HG03378 (cell line): Measurements from ENCODE around the gene ZFP36L2.
A peak's percentile ranks its signal among the peaks of the same experiment; 100 is the strongest.

Experiments used
- ATAC-seq: cut with Tn5 transposase; IDR thresholded peaks from one replicate; pipeline ENCODE4 v1.9.1; 2021; ENCODE audit warnings: mild to moderate bottlenecking, moderate library complexity; ENCODE audit not compliant: unreplicated experiment

Gene ZFP36L2

DNA sequence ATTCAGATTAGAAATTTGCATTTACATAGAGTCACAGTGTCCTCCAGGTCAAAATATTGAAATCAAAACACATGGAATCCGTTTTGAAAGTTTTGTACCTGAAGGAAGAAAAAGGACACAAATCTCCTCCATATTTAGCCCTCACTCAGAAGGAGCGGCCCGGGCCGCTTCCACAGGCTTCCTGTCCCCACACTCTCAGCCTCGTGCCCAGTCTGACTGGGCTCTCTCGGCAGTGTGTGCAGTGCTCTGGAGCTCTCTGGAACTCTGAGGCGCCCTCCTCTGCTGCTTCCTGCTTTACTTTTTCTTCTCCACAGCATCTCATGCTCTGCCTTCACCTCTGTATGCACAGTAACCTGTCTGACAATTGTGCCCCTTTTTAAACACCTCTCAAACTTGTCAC is 22.2 kb upstream of the ZFP36L2 start:
- ATAC-seq = no peak

GRCh38 chr2:43246641-43247040 is 20.2 kb upstream of the ZFP36L2 start:
- ATAC-seq = no peak

DNA sequence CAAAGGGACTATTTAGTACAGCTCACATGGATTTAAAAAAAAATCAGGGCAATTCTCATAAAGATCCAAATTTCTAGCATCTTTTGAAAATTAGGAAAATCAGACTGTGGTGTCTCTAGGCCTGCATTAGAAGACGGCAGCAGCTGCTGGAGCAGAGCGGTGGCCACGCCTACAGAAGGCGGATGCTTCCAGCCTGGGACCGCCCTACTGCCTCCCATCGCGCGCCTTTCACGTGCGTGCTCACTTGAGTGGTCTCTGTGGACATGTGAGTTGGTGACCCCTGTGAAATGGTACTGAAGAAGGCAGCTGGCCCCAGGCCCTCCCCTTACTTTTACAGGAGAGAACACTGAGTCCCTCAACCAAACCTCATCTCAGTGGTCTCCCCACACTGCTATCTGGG is 15.2 kb upstream of the ZFP36L2 start:
- no peak for ATAC-seq

- ATAC-seq = no peak
Observed at GRCh38 chr2:43240766-43241150, 14.4 kb upstream of the ZFP36L2 start.

GRCh38 chr2:43239981-43240765 is 13.8 kb upstream of the ZFP36L2 start:
- ATAC-seq = no peak

DNA sequence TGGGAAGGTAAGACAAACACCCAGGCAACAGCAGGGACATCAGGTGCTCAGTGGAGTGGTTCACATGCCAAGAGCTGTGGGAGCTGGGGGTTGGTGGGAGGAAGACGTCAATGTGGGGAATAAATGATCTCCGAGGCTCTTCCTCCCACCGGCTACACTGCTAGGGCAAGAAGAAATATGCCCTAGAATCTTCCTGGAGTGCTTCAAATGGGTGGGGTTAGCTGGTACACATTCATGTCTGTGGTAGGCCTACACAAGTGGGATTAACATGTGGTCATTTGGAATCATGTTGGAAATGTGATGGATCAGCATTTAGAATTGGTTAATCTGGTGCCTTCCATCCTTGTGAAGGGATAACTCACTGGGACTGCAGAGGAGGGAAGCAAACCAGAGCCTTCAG is 12.4 kb upstream of the ZFP36L2 start:
- no peak for ATAC-seq

GRCh38 chr2:43238176-43238575 is 11.8 kb upstream of the ZFP36L2 start:
- ATAC-seq = no peak

- ATAC-seq = no peak
Observed at GRCh38 chr2:43233218-43234212, 7.1 kb upstream of the ZFP36L2 start.

GRCh38 chr2:43230951-43231827 is 4.8 kb upstream of the ZFP36L2 start:
- no peak for ATAC-seq

DNA sequence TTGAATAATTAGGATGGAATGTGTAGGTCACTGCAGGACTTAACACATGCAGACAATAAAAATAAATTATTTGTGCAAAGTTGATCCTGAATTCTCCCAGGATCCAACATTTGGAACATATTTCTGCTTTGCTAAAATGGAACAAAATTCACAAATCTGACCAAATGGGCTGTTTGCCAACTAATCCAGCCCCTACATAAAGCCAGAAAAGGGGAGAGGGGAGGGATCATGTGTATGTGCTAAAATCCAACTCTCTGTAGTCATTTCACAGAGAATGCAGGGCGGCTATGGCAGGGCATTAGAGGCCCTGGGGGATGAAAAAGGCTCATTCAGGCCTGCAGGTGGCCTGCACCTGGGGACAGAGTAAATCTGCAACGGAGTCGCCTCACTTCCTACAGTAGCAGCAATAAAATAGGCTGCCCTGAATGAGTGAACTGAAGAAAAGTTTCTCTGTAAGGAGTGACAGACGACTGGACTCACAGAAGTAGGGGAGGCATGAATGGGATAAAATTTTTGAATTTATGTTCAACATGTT is 4.0 kb upstream of the ZFP36L2 start:
- ATAC-seq = no peak

GRCh38 chr2:43228756-43229659 is 2.6 kb upstream of the ZFP36L2 start:
- ATAC-seq = no peak

DNA sequence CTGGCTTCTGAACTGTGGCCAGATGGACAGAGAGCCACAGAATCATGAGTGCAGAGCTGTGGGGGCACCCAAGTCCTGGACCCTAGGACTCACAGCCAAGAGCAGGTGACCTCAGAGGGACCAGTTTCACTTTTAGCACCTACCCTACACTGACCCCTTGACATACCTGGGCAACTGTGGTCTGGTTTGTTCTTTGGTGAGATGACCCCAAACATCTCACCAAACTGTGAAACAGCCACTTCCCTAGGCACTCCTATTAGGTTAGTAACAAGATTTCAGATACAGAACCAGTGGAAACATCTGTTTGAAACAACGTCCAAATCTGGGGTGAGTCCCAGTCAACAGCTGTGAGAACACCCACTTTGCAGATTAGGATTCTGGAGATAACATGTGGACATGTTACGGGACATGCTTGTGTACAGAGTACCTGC is 1.9 kb upstream of the ZFP36L2 start:
- ATAC-seq = no peak

- no peak for ATAC-seq
Observed at GRCh38 chr2:43227830-43228281, 1.4 kb upstream of the ZFP36L2 start.

GRCh38 chr2:43226955-43227829 is 786 bp upstream of the ZFP36L2 start:
- peak; percentile 8 for ATAC-seq

DNA sequence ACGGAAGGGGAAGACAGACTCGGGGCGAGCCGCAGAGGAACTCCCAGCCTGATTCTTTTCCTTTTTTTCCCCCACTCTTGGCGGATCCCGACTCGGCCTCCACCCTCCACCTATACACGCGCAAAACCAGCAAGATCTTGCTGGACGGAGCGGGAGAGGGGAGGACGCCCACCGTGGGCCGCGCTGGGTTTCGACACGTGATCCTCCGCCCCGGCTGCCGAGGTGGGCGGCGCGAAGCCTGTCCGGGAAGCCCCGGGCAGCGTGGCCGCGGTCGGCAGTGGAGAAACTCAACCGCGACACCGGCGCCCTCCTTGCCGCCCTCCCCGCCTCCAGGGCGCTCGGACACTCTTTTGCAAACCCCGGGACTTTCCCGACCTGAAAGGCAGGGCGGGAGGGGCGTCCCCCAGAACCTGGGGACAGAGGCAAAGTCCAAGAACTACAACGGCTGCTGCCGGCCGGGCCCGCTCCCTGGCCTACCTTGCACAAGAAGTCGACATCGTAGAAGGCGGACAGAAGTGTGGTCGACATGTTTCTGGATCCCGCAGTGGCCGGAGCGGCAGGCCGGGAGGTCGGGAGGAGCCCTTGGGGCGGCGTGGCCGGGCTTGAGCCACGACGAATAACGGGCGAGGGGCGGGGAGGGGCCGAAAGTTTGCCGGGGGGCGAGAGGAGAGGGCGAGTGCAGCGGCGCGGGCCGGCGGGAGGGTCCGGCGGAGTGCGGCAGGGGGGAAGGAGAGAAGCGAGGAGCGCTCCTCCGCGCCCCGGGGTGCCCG is 433 bp downstream of the ZFP36L2 start:
- peak; percentile 30 for ATAC-seq

- ATAC-seq = no peak
Observed at GRCh38 chr2:43225093-43225787, 1.2 kb downstream of the ZFP36L2 start.

- no peak for ATAC-seq
Observed at GRCh38 chr2:43224571-43225092, 1.8 kb downstream of the ZFP36L2 start.
